ENCODE data around the gene NEK8. TPM values are rescaled to one million over a fixed set of nuclear protein-coding genes. Genes with fewer than 3 reads are reported as not detected.

Gene NEK8
- total and polyA plus RNA-seq, 9 donors, result 1.9 to 3.9 (median 2.7) TPM

- 87% methylated on average over 7 of the region's 10 CpGs for WGBS (ENCODE audit: insufficient coverage)
- DNase-seq, result no peak
- Histone ChIP-seq H3K36me3 (ENCODE audit: control insufficient read depth, insufficient read depth, low read length) (peaks cover 99% of the 10 kb centered on the region), H3K4me1 (ENCODE audit: control insufficient read depth, insufficient read depth, low read length) (no peaks in the 10 kb centered on the region), H3K9me3 (replicated peaks; ENCODE audit: control insufficient read depth, low read depth, low read length) (no peaks in the 10 kb centered on the region), H3K27me3 (ENCODE audit: control insufficient read depth, insufficient read depth, low read length) (no peaks in the 10 kb centered on the region), H3K4me3 (ENCODE audit: low read length) (no peak overlapping the region), H3K27ac (ENCODE audit: low read length) (no peak overlapping the region)
Observed at GRCh38 chr17:28700830-28701492, 27.6 kb upstream of the NEK8 start.

DNA sequence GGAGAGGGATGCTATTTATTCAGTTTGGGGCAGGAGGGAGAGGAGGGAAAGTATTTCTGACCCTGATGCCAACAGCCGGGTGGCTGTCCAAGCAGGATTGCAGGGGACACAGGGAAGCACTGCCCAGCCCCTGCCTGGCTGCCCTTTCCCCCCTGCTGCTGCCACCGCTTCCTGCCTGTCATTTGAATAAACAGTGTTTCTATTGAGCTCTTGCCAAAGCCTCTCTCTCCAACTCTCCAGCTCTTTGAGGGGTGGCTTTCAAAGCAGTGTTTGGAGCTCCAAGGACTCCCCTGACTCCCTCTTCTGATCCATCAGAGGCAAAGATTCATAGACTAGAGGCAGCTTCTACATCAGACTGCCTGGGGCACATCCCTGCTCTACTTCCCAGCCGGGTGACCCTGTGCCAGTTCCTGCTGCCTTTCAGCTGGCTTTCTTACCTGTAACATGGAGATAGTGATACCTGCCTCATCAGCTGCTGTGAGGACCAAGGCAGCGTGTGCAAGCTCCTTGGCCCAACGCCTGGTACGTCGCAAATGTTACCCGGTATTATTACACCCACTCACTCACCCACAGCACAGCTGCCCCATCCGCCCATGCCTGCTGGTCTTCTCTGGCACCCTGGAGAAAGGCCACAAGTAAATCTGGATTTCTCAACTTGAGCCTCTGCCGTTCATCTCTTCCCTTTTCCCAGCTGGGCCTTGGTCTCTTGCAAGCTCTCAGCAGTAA is 26.4 kb upstream of the NEK8 start:
- Histone ChIP-seq H3K27ac (ENCODE audit: low read length) (no peak overlapping the region), H3K4me1 (ENCODE audit: control insufficient read depth, insufficient read depth, low read length) (no peaks in the 10 kb centered on the region), H3K27me3 (ENCODE audit: control insufficient read depth, insufficient read depth, low read length) (no peaks in the 10 kb centered on the region), H3K9me3 (replicated peaks; ENCODE audit: control insufficient read depth, low read depth, low read length) (no peaks in the 10 kb centered on the region), H3K36me3 (ENCODE audit: control insufficient read depth, insufficient read depth, low read length) (peaks cover 88% of the 10 kb centered on the region), H3K4me3 (ENCODE audit: low read length) (no peak overlapping the region)
- no peak for DNase-seq
- WGBS (ENCODE audit: insufficient coverage), result 83% methylated on average over 8 of the region's 10 CpGs

- Histone ChIP-seq H3K4me3 (ENCODE audit: low read length) (no peak overlapping the region), H3K9me3 (replicated peaks; ENCODE audit: control insufficient read depth, low read depth, low read length) (no peaks in the 10 kb centered on the region), H3K4me1 (ENCODE audit: control insufficient read depth, insufficient read depth, low read length) (no peaks in the 10 kb centered on the region), H3K27ac (ENCODE audit: low read length) (no peak overlapping the region), H3K36me3 (ENCODE audit: control insufficient read depth, insufficient read depth, low read length) (peaks cover 82% of the 10 kb centered on the region), H3K27me3 (ENCODE audit: control insufficient read depth, insufficient read depth, low read length) (no peaks in the 10 kb centered on the region)
- WGBS (ENCODE audit: insufficient coverage), result 73% methylated on average over 2 of the region's 3 CpGs
- DNase-seq, result no peak
Observed at GRCh38 chr17:28702752-28703150, 25.8 kb upstream of the NEK8 start.

DNA sequence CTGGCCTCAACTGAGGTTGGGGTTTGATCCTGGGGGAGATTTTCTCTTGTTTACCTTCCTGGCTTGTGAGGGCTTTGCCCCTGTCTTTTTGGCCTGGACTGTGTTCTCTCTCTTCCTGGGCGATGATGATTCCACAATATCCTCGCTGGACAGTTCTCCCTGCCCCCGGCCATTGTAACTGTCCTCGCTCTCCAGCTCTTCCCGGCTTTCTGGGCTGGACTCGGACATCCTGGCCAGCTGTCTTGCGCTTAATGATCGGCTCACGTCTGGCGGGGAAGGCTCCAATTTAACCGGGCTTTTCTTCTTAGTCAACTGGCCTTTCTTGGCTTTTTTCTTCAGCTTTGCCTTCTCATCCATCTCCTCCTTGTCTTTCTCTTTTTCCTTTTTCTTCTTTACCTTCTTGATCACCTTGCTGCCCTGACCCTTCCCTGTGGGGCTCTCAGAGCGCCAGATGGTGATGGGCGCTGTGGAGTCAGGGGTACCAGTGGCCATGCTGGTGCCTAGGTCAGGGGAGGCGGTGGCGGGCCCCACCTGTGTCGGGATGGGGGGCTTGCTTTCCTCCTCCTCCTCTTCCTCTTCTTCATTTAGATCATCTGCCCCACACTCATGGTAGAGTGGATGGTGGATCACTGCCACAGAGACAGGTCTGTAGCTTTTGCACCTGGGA is 24.9 kb upstream of the NEK8 start:
- Histone ChIP-seq H3K36me3 (ENCODE audit: control insufficient read depth, insufficient read depth, low read length) (peaks cover 73% of the 10 kb centered on the region), H3K4me1 (ENCODE audit: control insufficient read depth, insufficient read depth, low read length) (no peaks in the 10 kb centered on the region)

GRCh38 chr17:28704219-28704858 is 24.2 kb upstream of the NEK8 start:
- 78% methylated on average over 9 of the region's 14 CpGs for WGBS (ENCODE audit: insufficient coverage)
- Histone ChIP-seq H3K9me3 (replicated peaks; ENCODE audit: control insufficient read depth, low read depth, low read length) (no peaks in the 10 kb centered on the region), H3K36me3 (ENCODE audit: control insufficient read depth, insufficient read depth, low read length) (peaks cover 66% of the 10 kb centered on the region), H3K27ac (ENCODE audit: low read length) (no peak overlapping the region), H3K27me3 (ENCODE audit: control insufficient read depth, insufficient read depth, low read length) (no peaks in the 10 kb centered on the region), H3K4me3 (ENCODE audit: low read length) (no peak overlapping the region), H3K4me1 (ENCODE audit: control insufficient read depth, insufficient read depth, low read length) (no peaks in the 10 kb centered on the region)
- no peak for DNase-seq

More for the DNA sequence above, 24.9 kb upstream of the NEK8 start:
- H3K4me3 ChIP-seq (ENCODE audit: low read length), result no peak overlapping the region
- no peak overlapping the region for H3K27ac ChIP-seq (ENCODE audit: low read length)
- no peaks in the 10 kb centered on the region for H3K27me3 ChIP-seq (ENCODE audit: control insufficient read depth, insufficient read depth, low read length)
- WGBS (ENCODE audit: insufficient coverage), result 68% methylated on average over 11 of the region's 16 CpGs
- H3K9me3 ChIP-seq (replicated peaks; ENCODE audit: control insufficient read depth, low read depth, low read length), result no peaks in the 10 kb centered on the region
- no peak for DNase-seq

DNA sequence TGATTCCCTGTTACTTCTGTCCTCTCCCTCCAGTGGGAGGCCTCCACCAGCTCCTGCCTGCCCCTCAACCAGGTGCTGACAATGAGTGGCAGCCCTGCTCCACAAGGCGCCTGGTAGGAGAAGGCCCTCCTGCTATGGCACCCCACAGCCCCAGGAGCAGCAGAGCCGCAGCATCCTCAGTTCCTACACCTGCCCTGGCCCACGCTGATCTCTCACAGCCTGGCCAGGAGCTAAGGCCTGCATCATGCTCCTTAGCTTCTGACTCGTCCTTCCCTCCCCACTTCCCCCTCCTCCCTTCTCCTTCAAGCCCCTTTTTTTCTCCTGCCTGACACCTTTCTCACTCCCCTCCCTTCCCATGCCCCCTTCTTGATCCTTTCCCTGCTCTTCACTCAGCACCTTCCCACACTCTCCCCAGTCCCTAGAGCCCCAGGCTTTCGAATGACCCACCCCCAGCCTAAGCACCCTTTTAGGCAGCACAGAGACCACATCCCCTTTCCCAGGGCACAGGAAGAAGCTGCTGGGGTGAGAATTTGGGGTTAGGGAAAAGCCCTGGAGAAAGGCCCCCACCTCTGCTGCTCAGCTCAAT is 23.4 kb upstream of the NEK8 start:
- DNase-seq, result no peak
- Histone ChIP-seq H3K9me3 (replicated peaks; ENCODE audit: control insufficient read depth, low read depth, low read length) (no peaks in the 10 kb centered on the region), H3K36me3 (ENCODE audit: control insufficient read depth, insufficient read depth, low read length) (peaks cover 58% of the 10 kb centered on the region), H3K4me1 (ENCODE audit: control insufficient read depth, insufficient read depth, low read length) (peaks cover 5% of the 10 kb centered on the region), H3K4me3 (ENCODE audit: low read length) (no peak overlapping the region), H3K27ac (ENCODE audit: low read length) (no peak overlapping the region), H3K27me3 (ENCODE audit: control insufficient read depth, insufficient read depth, low read length) (no peaks in the 10 kb centered on the region)
- WGBS (ENCODE audit: insufficient coverage), result 63% methylated on average over 4 of the region's 5 CpGs

GRCh38 chr17:28705728-28706334 is 22.8 kb upstream of the NEK8 start:
- Histone ChIP-seq H3K36me3 (ENCODE audit: control insufficient read depth, insufficient read depth, low read length) (peaks cover 51% of the 10 kb centered on the region), H3K27ac (ENCODE audit: low read length) (no peak overlapping the region), H3K4me1 (ENCODE audit: control insufficient read depth, insufficient read depth, low read length) (peaks cover 10% of the 10 kb centered on the region), H3K4me3 (ENCODE audit: low read length) (no peak overlapping the region), H3K27me3 (ENCODE audit: control insufficient read depth, insufficient read depth, low read length) (no peaks in the 10 kb centered on the region), H3K9me3 (replicated peaks; ENCODE audit: control insufficient read depth, low read depth, low read length) (no peaks in the 10 kb centered on the region)
- DNase-seq, result no peak
- 79% methylated on average over 4 of the region's 10 CpGs for WGBS (ENCODE audit: insufficient coverage)

GRCh38 chr17:28706471-28707338 is 21.9 kb upstream of the NEK8 start:
- H3K27me3 ChIP-seq (ENCODE audit: control insufficient read depth, insufficient read depth, low read length), result no peaks in the 10 kb centered on the region
- H3K36me3 ChIP-seq (ENCODE audit: control insufficient read depth, insufficient read depth, low read length), result peaks cover 43% of the 10 kb centered on the region
- H3K9me3 ChIP-seq (replicated peaks; ENCODE audit: control insufficient read depth, low read depth, low read length), result no peaks in the 10 kb centered on the region
- no CpG with 5 or more reads among the region's 7 CpGs for WGBS (ENCODE audit: insufficient coverage)
- peaks cover 14% of the 10 kb centered on the region for H3K4me1 ChIP-seq (ENCODE audit: control insufficient read depth, insufficient read depth, low read length)
- H3K27ac ChIP-seq (ENCODE audit: low read length), result no peak overlapping the region
- H3K4me3 ChIP-seq (ENCODE audit: low read length), result no peak overlapping the region
- no peak for DNase-seq

DNA sequence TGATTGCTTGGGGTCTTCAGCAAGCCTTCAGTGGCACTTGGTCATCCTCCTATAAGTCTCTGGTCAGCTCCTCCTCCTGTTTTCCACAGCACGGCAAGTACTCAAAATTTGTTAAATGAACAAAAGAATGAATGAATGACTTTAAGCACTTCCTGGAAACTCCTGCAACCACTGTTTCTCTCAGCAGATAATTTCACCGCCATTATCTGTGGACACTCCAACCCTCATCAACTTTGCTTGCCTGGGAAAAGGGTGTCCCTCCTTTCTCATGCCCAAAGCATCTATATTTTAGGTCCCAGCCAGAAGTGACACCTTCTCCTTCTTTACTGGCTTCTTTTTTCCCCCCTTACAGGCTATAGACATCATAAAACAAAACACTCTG is 21.3 kb upstream of the NEK8 start:
- peaks cover 20% of the 10 kb centered on the region for H3K4me1 ChIP-seq (ENCODE audit: control insufficient read depth, insufficient read depth, low read length)
- H3K27me3 ChIP-seq (ENCODE audit: control insufficient read depth, insufficient read depth, low read length), result no peaks in the 10 kb centered on the region
- 73% methylated on average over 1 of the region's 2 CpGs for WGBS (ENCODE audit: insufficient coverage)
- no peak overlapping the region for H3K4me3 ChIP-seq (ENCODE audit: low read length)
- no peak for DNase-seq
- no peak overlapping the region for H3K27ac ChIP-seq (ENCODE audit: low read length)
- no peaks in the 10 kb centered on the region for H3K9me3 ChIP-seq (replicated peaks; ENCODE audit: control insufficient read depth, low read depth, low read length)
- H3K36me3 ChIP-seq (ENCODE audit: control insufficient read depth, insufficient read depth, low read length), result peaks cover 36% of the 10 kb centered on the region

Data from muscle of leg (tissue), 11 donors.